ENCODE measurements around the gene NPFF.

Gene NPFF

GRCh38 chr12:53532524-53533445, 25.5 kb upstream of the NPFF start:
- Histone ChIP-seq H3K36me3 (replicated peaks) (peaks cover 65% of the 10 kb centered on the region), H3K27ac (no peak overlapping the region), H3K4me3 (ENCODE audit: low read depth, low read length) (no peak overlapping the region), H3K27me3 (replicated peaks) (no peaks in the 10 kb centered on the region)
- no peak for DNase-seq
- in situ Hi-C loops (cut with HindIII; ENCODE audit: low pct_ligation_motif_present, low sequenced_read_pairs), result no loop called here
- TF ChIP-seq CTCF (IDR thresholded peaks at IDR 0.05; ENCODE audit: low read depth, low read length, missing control alignments), result no peak

GRCh38 chr12:53532021-53532420, 24.7 kb upstream of the NPFF start:
- Histone ChIP-seq H3K27me3 (replicated peaks) (no peaks in the 10 kb centered on the region), H3K36me3 (replicated peaks) (peaks cover 64% of the 10 kb centered on the region), H3K4me3 (ENCODE audit: low read depth, low read length) (no peak overlapping the region), H3K27ac (no peak overlapping the region)
- in situ Hi-C loops (cut with HindIII; ENCODE audit: low pct_ligation_motif_present, low sequenced_read_pairs), result no loop called here
- TF ChIP-seq CTCF (IDR thresholded peaks at IDR 0.05; ENCODE audit: low read depth, low read length, missing control alignments), result no peak
- no peak for DNase-seq

- Histone ChIP-seq H3K4me3 (ENCODE audit: low read depth, low read length) (no peak overlapping the region), H3K36me3 (replicated peaks) (peaks cover 64% of the 10 kb centered on the region), H3K27ac (no peak overlapping the region), H3K27me3 (replicated peaks) (no peaks in the 10 kb centered on the region)
- in situ Hi-C loops (cut with HindIII; ENCODE audit: low pct_ligation_motif_present, low sequenced_read_pairs), result no loop called here
- no peak for TF ChIP-seq CTCF (IDR thresholded peaks at IDR 0.05; ENCODE audit: low read depth, low read length, missing control alignments)
- peak; percentile 43 for DNase-seq
Observed at GRCh38 chr12:53530920-53531319, 23.6 kb upstream of the NPFF start.

GRCh38 chr12:53530061-53530460, 22.8 kb upstream of the NPFF start:
- no peak for DNase-seq
- TF ChIP-seq CTCF (IDR thresholded peaks at IDR 0.05; ENCODE audit: low read depth, low read length, missing control alignments), result no peak
- Histone ChIP-seq H3K27ac (no peak overlapping the region), H3K27me3 (replicated peaks) (no peaks in the 10 kb centered on the region), H3K4me3 (ENCODE audit: low read depth, low read length) (no peak overlapping the region), H3K36me3 (replicated peaks) (peaks cover 61% of the 10 kb centered on the region)
- in situ Hi-C loops (cut with HindIII; ENCODE audit: low pct_ligation_motif_present, low sequenced_read_pairs), result no loop called here

- no peak overlapping the region for H3K4me3 ChIP-seq (ENCODE audit: low read depth, low read length)
- H3K27ac ChIP-seq, result no peak overlapping the region
- H3K27me3 ChIP-seq (replicated peaks), result no peaks in the 10 kb centered on the region
- H3K36me3 ChIP-seq (replicated peaks), result peaks cover 67% of the 10 kb centered on the region
- no peak for TF ChIP-seq CTCF (IDR thresholded peaks at IDR 0.05; ENCODE audit: low read depth, low read length, missing control alignments)
- in situ Hi-C loops (cut with HindIII; ENCODE audit: low pct_ligation_motif_present, low sequenced_read_pairs), result no loop called here
- DNase-seq, result no peak
Observed at GRCh38 chr12:53524476-53524875, 17.2 kb upstream of the NPFF start.
